ENCODE data around the gene EIF4E2. TPM values are rescaled to one million over a fixed set of nuclear protein-coding genes. Genes with fewer than 3 reads are reported as not detected.
A peak's percentile ranks its signal among the peaks of the same experiment; 100 is the strongest.

The EIF4E2 gene
- total and polyA plus RNA-seq, 8 donors: 17.8 to 33.0 (median 26.8) TPM

GRCh38 chr2:232573042-232573441, 22.6 kb downstream of the EIF4E2 start:
- H3K27me3 ChIP-seq: no peaks in the 10 kb centered on the region
- DNase-seq: no peak
- peak; percentile 35 to 65 (median 42) for ATAC-seq
- no peak overlapping the region for H3K4me3 ChIP-seq
- no peaks in the 10 kb centered on the region for H3K9me3 ChIP-seq
- peak overlapping the region in 3 of 4 donors; percentile 19 to 50 (median 34) for H3K27ac ChIP-seq
- TF ChIP-seq CTCF (IDR thresholded peaks at IDR 0.05): no peak
- H3K4me1 ChIP-seq: peaks cover 0 to 5% (median 4%) of the 10 kb centered on the region in 3 donors
- FAIRE-seq: no peak
- peaks cover 7 to 16% (median 8%) of the 10 kb centered on the region in 3 donors for H3K36me3 ChIP-seq
- intact Hi-C loops (cut with DNase I): no loop called here

- intact Hi-C loops (cut with DNase I): no loop called here
- peaks cover 0 to 5% (median 4%) of the 10 kb centered on the region in 3 donors for H3K4me1 ChIP-seq
- WGBS, 2 donors: 93 to 97% methylated on average over 8 of the region's 8 CpGs
- no peaks in the 10 kb centered on the region for H3K9me3 ChIP-seq
- ATAC-seq (peak in 1 of 4 donors; percentile 10), DNase-seq (no peak), FAIRE-seq (no peak)
- TF ChIP-seq CTCF (IDR thresholded peaks at IDR 0.05): no peak
- peak overlapping the region in 1 of 4 donors; percentile 50 for H3K27ac ChIP-seq
- no peak overlapping the region for H3K4me3 ChIP-seq
- no peaks in the 10 kb centered on the region for H3K27me3 ChIP-seq
- peaks cover 2 to 8% (median 6%) of the 10 kb centered on the region in 3 donors for H3K36me3 ChIP-seq
Observed at GRCh38 chr2:232573771-232574435, 23.4 kb downstream of the EIF4E2 start.

GRCh38 chr2:232574674-232575403, 24.4 kb downstream of the EIF4E2 start:
- 90 to 92% methylated on average over 5 of the region's 5 CpGs for WGBS, 2 donors
- H3K4me1 ChIP-seq: peaks cover 0 to 5% (median 4%) of the 10 kb centered on the region in 3 donors
- H3K27ac ChIP-seq: no peak overlapping the region
- no peak for FAIRE-seq
- H3K9me3 ChIP-seq: no peaks in the 10 kb centered on the region
- no peaks in the 10 kb centered on the region for H3K36me3 ChIP-seq
- intact Hi-C loops (cut with DNase I): no loop called here
- H3K4me3 ChIP-seq: no peak overlapping the region
- TF ChIP-seq CTCF (IDR thresholded peaks at IDR 0.05): no peak
- DNase-seq: no peak
- no peak for ATAC-seq
- H3K27me3 ChIP-seq: no peaks in the 10 kb centered on the region

- Histone ChIP-seq H3K9me3 (no peaks in the 10 kb centered on the region), H3K27me3 (no peaks in the 10 kb centered on the region), H3K36me3 (no peaks in the 10 kb centered on the region), H3K4me3 (no peak overlapping the region), H3K27ac (no peak overlapping the region), H3K4me1 (peaks cover 0 to 5% (median 4%) of the 10 kb centered on the region in 3 donors)
- FAIRE-seq (no peak), DNase-seq (no peak), ATAC-seq (no peak)
- intact Hi-C loops (cut with DNase I): no loop called here
- no peak for TF ChIP-seq CTCF (IDR thresholded peaks at IDR 0.05)
- WGBS, 2 donors: 95 to 98% methylated on average over 1 of the region's 1 CpG
Observed at GRCh38 chr2:232575404-232575746, 24.9 kb downstream of the EIF4E2 start.

GRCh38 chr2:232576995-232577394, 26.5 kb downstream of the EIF4E2 start:
- Histone ChIP-seq H3K27me3 (no peaks in the 10 kb centered on the region), H3K9me3 (no peaks in the 10 kb centered on the region), H3K36me3 (no peaks in the 10 kb centered on the region), H3K27ac (no peak overlapping the region), H3K4me3 (no peak overlapping the region), H3K4me1 (peaks cover 0 to 13% (median 4%) of the 10 kb centered on the region in 3 donors)
- no peak for FAIRE-seq
- WGBS, 2 donors: 69 to 92% methylated on average over 2 of the region's 2 CpGs
- no peak for ATAC-seq
- intact Hi-C loops (cut with DNase I): no loop called here
- TF ChIP-seq CTCF (IDR thresholded peaks at IDR 0.05): no peak
- DNase-seq: no peak

Data from pancreas (tissue), 10 donors.